ENCODE measurements around the gene XAGE1A.
"Not testable (repeated sequence)": the region's sequence is repeated elsewhere in the genome, so short reads cannot be mapped to it uniquely, and the experiment has no call there.

Gene XAGE1A

GRCh38 chrX:52495545-52496418 is at the start of gene XAGE1A:
Gene XAGE1A (plus strand): TSS chrX:52495808. CDS start chrX:52497362, 1,554 bp downstream.
- not testable (repeated sequence) for DNase-seq

GRCh38 chrX:52452031-52452430 is 43.6 kb upstream of the XAGE1A start:
- DNase-seq, result not testable (repeated sequence)

GRCh38 chrX:52471301-52471700 is 24.3 kb upstream of the XAGE1A start:
- DNase-seq, result not testable (repeated sequence)

DNA sequence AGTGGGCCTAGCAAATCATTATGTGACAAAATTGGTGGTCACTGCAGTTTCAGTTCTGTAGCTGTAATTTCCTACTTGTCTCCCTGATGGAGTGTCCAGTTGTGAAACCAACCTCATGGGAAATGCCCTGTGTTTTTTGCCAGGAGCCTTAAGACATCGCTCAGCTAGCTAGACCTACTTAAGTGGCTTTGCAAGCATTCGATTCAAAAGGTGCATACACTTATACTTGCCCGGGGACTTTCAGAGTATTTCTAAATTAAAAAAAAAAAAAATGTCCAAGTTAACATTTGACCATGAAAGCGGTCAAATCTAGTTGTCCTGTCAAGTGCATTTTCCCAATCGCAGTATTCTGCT is 788 bp downstream of the XAGE1A start:
- not testable (repeated sequence) for DNase-seq

DNA sequence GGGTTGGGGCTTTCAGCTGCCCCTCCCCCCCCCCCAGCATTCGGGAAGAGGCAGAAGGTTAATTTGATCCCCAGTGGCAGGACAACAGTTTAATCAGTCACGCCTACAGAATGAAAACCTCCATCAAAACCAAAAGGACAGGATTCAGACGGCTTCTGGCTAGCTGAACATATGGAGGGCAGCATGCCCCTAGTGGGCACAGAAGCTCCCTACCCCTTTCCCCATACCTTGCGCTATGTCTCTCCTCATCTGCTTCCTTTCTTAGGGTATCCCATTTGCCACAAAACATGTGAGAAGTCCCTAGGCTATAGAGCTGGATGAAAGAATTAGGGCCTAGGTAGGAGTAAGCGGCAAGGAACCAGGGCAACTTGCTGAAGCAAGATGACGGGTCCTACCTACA is 5.8 kb downstream of the XAGE1A start:
- not testable (repeated sequence) for DNase-seq

DNA sequence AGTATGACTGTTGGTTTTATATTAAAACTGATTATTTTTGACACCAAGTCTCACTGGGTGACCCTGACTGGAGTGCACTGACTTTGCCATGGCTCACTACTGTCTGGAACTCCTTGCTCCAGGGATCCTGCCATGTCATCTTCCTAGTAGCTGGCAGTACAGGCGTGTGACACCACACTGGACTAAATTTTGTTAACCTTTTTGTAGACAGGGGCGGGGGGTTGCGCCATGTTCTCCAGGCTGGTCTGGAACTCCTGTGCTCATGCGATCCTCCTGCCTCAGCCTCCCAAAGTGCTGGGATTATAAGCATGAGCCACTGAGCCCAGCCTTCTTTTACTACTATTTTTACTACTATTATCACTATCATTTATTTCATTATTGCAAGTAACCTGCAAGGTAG is 8.9 kb downstream of the XAGE1A start:
- DNase-seq, result no peak

- DNase-seq, result no peak
These were observed 11.7 kb downstream of the XAGE1A start for GRCh38 chrX:52507331-52507730.

GRCh38 chrX:52509916-52510315 is 14.3 kb downstream of the XAGE1A start:
- no peak for DNase-seq

- DNase-seq, result not testable (repeated sequence)
These were observed 15.5 kb downstream of the XAGE1A start for GRCh38 chrX:52511126-52511525.

- not testable (repeated sequence) for DNase-seq
These were observed 20.7 kb downstream of the XAGE1A start for GRCh38 chrX:52516110-52516986.

DNA sequence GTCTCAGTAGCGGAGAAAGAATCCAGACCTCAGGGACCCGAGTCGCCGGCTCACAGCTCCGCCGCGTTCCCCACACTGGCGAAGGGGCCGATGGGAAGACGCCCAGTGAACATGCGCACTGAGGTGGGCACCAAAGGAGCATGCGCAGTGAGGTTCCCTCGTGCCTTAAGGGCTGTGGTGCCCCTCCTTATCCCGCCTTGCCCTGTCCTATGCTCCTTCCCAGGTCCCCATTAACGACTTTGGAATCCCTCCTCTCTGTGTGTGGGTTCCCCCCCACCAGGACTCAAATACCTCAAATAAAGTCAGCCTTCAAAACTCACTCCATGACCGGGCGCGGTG is 21.3 kb downstream of the XAGE1A start, which contains the start of gene XAGE1B:
XAGE1B (minus strand) TSS at position 77 of the 339 bp plus-strand sequence. CDS start 1,536 bp downstream, outside the sequence.
- DNase-seq, result not testable (repeated sequence)

DNA sequence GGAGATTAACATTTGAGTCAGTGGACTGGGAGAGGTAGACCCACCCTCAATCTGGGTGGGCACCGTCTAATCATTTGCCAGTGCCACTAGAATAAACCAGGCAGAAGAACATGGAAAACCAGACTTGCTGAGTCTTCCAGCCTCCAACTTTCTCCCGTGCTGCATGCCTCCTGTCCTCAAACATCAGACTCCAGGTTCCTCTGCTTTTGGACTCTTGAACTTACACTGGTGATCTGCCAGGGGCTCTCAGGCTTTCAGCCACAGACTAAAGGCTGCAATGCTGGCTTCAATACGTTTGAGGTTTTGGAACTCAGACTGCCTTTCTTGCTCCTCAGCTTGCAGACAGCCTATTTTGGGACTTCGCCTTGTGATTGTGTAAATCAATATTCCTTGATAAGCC is 45.4 kb downstream of the XAGE1A start:
- DNase-seq, result not testable (repeated sequence)

DNA sequence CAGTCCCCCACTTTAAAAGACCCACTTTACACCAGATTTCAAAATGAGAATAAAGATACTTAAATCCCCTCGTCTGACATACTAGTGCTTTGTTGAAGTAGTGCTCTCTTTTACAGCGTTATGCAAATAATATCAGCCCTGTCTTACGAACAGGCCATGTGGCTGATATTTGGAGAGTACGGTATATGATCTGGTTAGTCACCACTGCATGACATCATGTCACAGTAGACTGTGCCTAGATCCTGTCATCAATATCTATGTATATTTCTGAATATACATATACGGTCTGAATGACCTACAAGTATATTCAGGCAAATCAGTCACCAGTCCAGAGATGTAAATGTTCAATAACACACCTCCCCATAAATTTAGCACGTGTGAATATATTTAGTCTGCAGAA is 46.7 kb downstream of the XAGE1A start:
- no peak for DNase-seq

DNA sequence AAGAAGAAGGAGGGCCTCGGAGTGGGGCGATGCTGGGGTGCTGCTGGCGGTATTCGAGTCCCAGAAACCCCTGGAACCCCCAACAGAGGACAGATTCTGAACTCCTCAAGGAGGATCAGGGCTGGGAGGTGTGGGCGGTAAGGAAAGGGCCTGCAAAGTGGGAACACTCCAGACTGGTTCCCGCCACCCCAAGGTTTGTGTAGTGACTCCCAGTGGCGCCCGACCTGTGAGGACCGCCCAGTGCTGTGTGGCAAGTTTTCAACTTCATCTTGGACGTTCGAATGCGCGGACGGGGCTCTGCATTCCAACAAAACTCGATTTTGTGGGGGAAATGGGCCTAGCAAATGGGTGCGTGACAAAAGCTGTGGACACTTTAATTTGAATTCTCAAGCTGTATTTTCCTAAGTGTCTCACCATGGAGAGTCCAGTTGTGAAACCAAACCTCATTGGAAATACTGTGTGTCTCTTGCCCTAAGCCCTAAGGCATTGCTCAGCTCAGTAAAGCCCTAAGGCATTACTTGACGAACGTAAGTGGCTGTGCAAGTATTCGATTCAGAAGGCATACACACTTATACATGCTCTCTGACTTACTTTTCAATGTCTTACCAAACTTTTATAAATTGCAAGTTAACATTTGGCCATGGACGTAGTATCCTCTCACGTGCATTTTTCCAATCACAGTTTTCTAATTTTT is 48.7 kb downstream of the XAGE1A start:
- DNase-seq, result no peak

DNA sequence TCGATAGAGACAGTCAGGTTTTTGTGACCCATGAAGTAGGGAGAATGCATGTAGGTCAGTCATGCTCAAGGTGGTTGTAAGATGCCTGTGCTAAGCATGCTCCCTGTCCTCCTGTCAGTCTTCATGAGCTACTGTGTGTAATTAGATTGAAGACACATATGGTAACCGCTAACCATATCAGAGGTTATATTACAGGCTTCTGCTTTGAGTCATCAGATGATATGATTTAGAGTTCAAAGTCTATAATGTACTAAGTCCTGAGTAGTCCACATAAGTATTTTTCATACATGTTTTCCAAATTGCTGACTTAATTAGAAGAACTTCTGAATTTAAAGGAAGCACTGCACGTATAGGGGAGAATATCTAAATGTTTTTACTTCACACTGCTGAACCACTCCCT is 53.2 kb downstream of the XAGE1A start:
- not testable (repeated sequence) for DNase-seq
